HS-5 (cell line): ENCODE data around the gene IZUMO1R.
"Not testable (repeated sequence)": the region's sequence is repeated elsewhere in the genome, so short reads cannot be mapped to it uniquely, and the experiment has no call there.

Experiments
- DNase-seq: peaks from one replicate; pipeline ENCODE4 v3.0.0-alpha.2; 2012; ENCODE audit warnings: low read depth

Gene IZUMO1R

GRCh38 chr11:94303966-94304958, at the start of gene IZUMO1R:
Gene IZUMO1R (plus strand): TSS chr11:94304580. CDS start chr11:94305637, 1,057 bp downstream.
- no peak for DNase-seq

- DNase-seq: no peak
These were observed 32.5 kb upstream of the IZUMO1R start for GRCh38 chr11:94271885-94272372.

GRCh38 chr11:94272738-94273313, 31.6 kb upstream of the IZUMO1R start:
- no peak for DNase-seq

- DNase-seq: no peak
These were observed 28.4 kb upstream of the IZUMO1R start for GRCh38 chr11:94275961-94276360.

GRCh38 chr11:94276943-94277342, 27.4 kb upstream of the IZUMO1R start:
- no peak for DNase-seq

- not testable (repeated sequence) for DNase-seq
These were observed 26.2 kb upstream of the IZUMO1R start for GRCh38 chr11:94278207-94278606.

- no peak for DNase-seq
These were observed 24.4 kb upstream of the IZUMO1R start for GRCh38 chr11:94279996-94280395.

GRCh38 chr11:94281324-94281723, 23.1 kb upstream of the IZUMO1R start:
- DNase-seq: no peak

- DNase-seq: no peak
These were observed 20.7 kb upstream of the IZUMO1R start for GRCh38 chr11:94283678-94284077.

GRCh38 chr11:94295534-94295933, 8.8 kb upstream of the IZUMO1R start:
- DNase-seq: no peak

GRCh38 chr11:94297985-94298576, 6.3 kb upstream of the IZUMO1R start:
- DNase-seq: no peak

GRCh38 chr11:94302776-94303175, 1.6 kb upstream of the IZUMO1R start:
- DNase-seq: no peak

- no peak for DNase-seq
These were observed 766 bp downstream of the IZUMO1R start for GRCh38 chr11:94305146-94305545.

GRCh38 chr11:94307101-94307791, 2.9 kb downstream of the IZUMO1R start:
- no peak for DNase-seq

GRCh38 chr11:94308024-94308423, 3.6 kb downstream of the IZUMO1R start:
- DNase-seq: no peak

- no peak for DNase-seq
These were observed 5.4 kb downstream of the IZUMO1R start for GRCh38 chr11:94309757-94310156.

GRCh38 chr11:94310191-94310875, 6.0 kb downstream of the IZUMO1R start:
- DNase-seq: no peak

GRCh38 chr11:94312339-94312738, 8.0 kb downstream of the IZUMO1R start:
- DNase-seq: no peak

GRCh38 chr11:94314064-94314463, 9.7 kb downstream of the IZUMO1R start:
- DNase-seq: no peak

GRCh38 chr11:94315664-94316063, 11.3 kb downstream of the IZUMO1R start:
- DNase-seq: no peak

- DNase-seq: no peak
These were observed 18.1 kb downstream of the IZUMO1R start for GRCh38 chr11:94322501-94322900.

GRCh38 chr11:94325681-94326080, 21.3 kb downstream of the IZUMO1R start:
- no peak for DNase-seq
